WERI-Rb-1 (cell line): ENCODE measurements around the gene FBLN2.

Source experiments
- DNase-seq: peaks from one replicate; pipeline ENCODE4 v3.0.0-alpha.2; 2020
- H3K27ac ChIP-seq: fragments of 250-450 bp; sonication (Bioruptor Pico); 2 replicates; pipeline ENCODE4 v1.5.1; 2020; ENCODE audit warnings: mild to moderate bottlenecking, moderate library complexity
- H3K27me3 ChIP-seq: fragments of 250-450 bp; sonication (Bioruptor Pico); 2 replicates; pipeline ENCODE4 v1.5.1; 2021; ENCODE audit warnings: mild to moderate bottlenecking, low read depth, moderate library complexity; ENCODE audit not compliant: insufficient read depth, severe bottlenecking
- H3K36me3 ChIP-seq: fragments of 250-450 bp; sonication (Bioruptor Pico); 2 replicates; pipeline ENCODE4 v1.5.1; 2020; ENCODE audit warnings: mild to moderate bottlenecking, moderate library complexity
- H3K4me3 ChIP-seq: 2 replicates; pipeline ENCODE4 v1.5.1; 2011; ENCODE audit warnings: low read depth, mild to moderate bottlenecking, control low read depth, low read length
- H3K9me3 ChIP-seq: fragments of 250-450 bp; sonication (Bioruptor Pico); 2 replicates; pipeline ENCODE4 v1.5.1; 2021; ENCODE audit warnings: mild to moderate bottlenecking, moderate library complexity; ENCODE audit not compliant: severe bottlenecking
- TF ChIP-seq, protein P1 (sequence below): IDR thresholded peaks from 2 replicates; pipeline ENCODE4 v1.5.1; 2011; ENCODE audit warnings: low read depth, mild to moderate bottlenecking, control low read depth, inconsistent platforms, low read length

FBLN2 gene

DNA sequence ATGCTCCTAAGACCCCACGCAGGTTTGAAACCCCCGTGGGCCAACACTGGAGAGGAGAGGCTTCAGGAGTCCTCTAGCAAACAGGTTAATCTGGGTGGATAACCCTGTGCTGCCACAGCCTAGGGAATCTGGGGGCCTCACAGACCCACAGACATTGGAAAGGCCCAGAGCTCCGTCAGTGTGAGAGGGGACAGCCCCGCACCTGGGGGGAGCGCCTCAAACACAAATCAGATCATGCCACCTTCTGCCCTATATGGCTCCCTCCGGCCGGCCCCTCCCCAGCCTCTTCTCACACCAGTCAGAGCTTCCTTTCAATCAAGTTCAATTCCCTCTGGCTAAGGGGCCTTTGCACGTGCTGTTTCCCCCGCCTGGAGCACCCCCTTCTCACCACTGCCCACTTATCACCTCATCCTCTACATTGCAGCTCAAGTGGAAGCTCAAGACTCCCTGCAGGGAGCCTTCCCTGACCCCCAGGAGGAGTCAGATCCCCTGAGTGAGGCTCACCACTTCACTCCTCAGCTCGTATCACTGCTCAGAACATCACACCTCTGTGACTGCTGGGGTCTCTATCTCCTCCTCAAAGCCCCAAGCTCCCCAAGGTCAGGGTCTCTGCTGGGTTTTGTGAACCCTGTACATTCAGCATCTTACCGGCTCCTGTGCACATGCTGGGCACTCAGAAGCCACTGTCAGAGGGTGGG is 24.1 kb downstream of the FBLN2 start:
- Histone ChIP-seq H3K36me3 (no peaks in the 10 kb centered on the region), H3K27ac (no peak overlapping the region), H3K9me3 (no peaks in the 10 kb centered on the region), H3K27me3 (no peaks in the 10 kb centered on the region), H3K4me3 (no peak overlapping the region)
- TF ChIP-seq, protein P1, sequence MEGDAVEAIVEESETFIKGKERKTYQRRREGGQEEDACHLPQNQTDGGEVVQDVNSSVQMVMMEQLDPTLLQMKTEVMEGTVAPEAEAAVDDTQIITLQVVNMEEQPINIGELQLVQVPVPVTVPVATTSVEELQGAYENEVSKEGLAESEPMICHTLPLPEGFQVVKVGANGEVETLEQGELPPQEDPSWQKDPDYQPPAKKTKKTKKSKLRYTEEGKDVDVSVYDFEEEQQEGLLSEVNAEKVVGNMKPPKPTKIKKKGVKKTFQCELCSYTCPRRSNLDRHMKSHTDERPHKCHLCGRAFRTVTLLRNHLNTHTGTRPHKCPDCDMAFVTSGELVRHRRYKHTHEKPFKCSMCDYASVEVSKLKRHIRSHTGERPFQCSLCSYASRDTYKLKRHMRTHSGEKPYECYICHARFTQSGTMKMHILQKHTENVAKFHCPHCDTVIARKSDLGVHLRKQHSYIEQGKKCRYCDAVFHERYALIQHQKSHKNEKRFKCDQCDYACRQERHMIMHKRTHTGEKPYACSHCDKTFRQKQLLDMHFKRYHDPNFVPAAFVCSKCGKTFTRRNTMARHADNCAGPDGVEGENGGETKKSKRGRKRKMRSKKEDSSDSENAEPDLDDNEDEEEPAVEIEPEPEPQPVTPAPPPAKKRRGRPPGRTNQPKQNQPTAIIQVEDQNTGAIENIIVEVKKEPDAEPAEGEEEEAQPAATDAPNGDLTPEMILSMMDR: no peak
- peak; percentile 4 for DNase-seq

DNA sequence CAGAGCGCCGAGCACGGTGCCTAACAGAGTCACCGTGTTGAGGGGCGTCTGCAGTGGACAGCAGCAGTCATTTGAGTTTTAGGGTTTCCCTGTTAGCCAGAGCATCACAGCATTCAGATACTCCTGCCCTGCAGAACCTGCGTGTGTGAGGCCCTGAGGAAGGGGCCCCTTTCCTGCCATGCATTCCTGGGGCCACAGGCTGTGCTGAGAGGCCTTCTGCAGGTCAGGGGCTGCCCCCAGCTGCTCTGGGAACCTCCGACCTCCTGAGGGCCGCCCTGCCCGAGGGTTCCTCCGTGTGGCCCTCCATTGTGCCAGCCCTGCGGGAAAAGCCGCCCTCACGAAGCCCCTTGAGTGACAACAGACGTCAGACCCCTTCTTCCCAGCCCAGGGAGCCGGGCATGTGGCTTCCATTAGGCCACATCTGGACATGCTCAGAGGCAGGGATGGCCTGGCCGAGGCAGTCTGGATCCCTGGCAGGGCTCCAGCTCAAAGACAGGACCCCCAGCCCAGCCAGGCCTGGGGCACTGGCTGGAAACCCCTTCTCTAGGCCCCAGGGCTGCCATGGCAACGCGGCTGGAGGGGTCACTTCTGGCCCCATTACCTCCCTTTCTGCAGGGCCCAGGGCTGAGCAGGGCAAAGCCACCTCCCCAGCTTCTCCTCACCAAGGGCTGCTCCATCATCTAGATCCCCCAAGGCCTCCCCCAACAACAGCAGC is 25.3 kb downstream of the FBLN2 start:
- H3K27me3 ChIP-seq: no peaks in the 10 kb centered on the region
- no peak overlapping the region for H3K4me3 ChIP-seq
- TF ChIP-seq, protein P1: no peak
- no peaks in the 10 kb centered on the region for H3K9me3 ChIP-seq
- peak overlapping the region; percentile 30 for H3K27ac ChIP-seq
- no peak for DNase-seq
- no peaks in the 10 kb centered on the region for H3K36me3 ChIP-seq

DNA sequence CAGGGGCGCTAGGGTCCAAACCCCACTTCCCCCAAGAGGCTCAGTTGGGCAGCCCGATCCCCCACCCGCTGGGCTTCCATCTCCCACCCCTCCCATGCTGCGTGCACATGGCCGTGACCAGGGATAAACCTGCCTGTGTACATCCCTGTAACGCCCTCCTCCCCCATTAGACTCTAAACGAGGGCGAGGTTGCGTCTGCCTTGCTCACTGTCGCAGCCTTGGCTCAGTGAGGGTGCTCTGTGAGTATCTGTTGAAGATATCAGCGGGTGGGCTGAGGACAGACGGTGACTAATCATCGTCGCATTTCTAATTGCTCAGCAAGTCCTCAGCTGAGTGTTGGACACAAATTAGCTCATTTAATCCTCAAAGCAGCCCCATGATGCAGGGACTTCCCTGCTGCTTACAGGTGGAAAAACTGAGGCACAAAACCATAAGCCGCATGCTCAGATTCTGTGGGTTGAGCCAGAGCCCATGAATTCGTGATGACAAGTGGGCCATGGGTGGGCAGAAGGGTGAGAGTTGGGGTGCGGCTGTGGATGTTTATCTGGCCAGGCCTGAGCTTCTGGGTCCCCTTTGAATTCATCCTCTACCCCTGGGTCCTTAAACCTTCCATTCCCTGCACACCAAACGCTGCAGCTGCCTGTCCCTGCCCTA is 26.0 kb downstream of the FBLN2 start:
- Histone ChIP-seq H3K9me3 (no peaks in the 10 kb centered on the region), H3K4me3 (no peak overlapping the region), H3K27me3 (no peaks in the 10 kb centered on the region), H3K27ac (peak overlapping the region; percentile 30), H3K36me3 (no peaks in the 10 kb centered on the region)
- peak; percentile 75 for DNase-seq
- TF ChIP-seq, protein P1: no peak

DNA sequence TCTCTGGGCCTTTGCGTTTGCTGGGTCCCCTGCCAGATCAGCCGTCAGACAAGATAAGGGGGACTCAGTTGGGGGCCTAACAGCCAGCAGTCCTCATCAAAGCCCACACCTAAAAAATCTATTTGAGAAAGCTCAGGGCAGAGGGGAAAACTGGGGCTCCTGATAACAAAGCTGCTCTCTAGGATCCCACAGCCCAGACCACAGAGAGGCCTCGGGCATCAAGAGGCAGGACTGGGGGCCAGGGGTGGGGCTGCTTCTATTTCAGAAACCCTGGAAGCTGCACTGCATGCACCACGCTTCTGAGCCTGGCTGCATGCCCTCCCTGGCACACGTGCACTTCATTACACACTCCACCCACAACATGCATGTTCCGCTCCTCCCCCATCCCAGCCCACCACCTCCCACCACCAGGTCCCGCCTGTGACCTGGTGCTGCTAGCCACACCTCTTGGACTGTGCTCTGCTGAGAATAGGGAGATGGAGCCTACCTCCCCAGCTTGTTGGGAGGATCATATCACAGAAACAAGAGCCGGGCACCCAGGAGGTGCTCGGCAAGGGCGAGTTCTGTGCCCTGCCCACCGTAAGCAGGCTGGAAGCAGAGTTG is 26.6 kb downstream of the FBLN2 start:
- TF ChIP-seq, protein P1: no peak
- no peaks in the 10 kb centered on the region for H3K9me3 ChIP-seq
- DNase-seq: no peak
- no peaks in the 10 kb centered on the region for H3K36me3 ChIP-seq
- no peak overlapping the region; the same call in 1 of the 2 replicates for H3K27ac ChIP-seq
- no peaks in the 10 kb centered on the region for H3K27me3 ChIP-seq
- no peak overlapping the region for H3K4me3 ChIP-seq

DNA sequence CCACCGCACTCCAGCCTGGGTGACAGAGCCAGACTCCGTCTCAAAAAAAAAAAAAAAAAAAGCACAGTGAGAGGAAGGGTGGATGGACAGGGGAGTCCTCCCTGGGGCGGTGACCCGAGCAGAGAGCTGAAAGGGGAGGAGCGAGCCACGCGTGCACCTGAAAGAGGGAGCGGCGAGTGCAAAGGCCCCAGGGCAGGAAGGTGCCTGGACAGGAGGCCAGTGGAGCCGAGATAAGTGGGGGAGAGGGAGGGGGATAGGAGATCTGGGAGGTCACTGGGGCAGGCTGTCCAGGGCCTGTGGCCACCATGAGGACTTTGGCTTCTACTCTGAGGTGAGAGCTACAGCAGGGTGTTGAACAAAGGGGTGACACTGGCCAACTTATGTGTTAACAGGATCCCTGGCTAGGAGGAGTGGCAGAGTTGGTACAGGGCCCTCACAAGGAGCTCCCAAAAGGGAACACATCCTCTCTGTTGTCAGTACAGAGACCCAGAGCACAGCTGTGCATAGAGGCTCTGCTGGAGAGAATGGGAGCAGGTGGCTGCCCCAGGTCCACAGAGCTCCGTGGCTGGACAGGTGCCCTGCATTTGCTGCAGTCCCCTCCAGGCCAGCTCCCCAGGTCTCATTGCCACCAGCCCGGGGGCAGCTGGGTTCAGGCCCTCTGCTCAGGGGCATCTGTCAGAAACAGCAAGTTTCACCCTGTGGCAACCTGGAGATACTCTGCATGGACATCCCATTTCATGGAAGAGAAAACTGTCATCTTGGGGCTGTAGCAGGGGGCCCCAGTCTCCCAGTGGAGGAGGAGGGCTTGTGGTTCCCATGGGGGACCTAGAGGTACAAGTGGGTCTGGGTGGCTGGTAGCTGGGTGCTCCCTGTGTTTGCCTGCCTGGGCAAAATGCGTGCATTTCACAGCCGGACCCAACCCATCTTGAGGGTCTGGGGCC is 28.5 kb downstream of the FBLN2 start:
- no peaks in the 10 kb centered on the region for H3K36me3 ChIP-seq
- H3K27ac ChIP-seq: no peak overlapping the region
- DNase-seq: no peak
- H3K4me3 ChIP-seq: no peak overlapping the region
- TF ChIP-seq, protein P1: no peak
- H3K9me3 ChIP-seq: no peaks in the 10 kb centered on the region
- no peaks in the 10 kb centered on the region for H3K27me3 ChIP-seq
